ENCODE measurements around the gene DNHD1. TPM values are rescaled to one million over a fixed set of nuclear protein-coding genes. Genes with fewer than 3 reads are reported as not detected.
"Not testable (repeated sequence)": the region's sequence is repeated elsewhere in the genome, so short reads cannot be mapped to it uniquely, and the experiment has no call there.

The DNHD1 gene
- total and polyA plus RNA-seq, 2 experiments from 2014 or later: 3.6 to 9.6 TPM

- H3K4me3 Mint-ChIP-seq; H3K9me3 Mint-ChIP-seq; DNase-seq (ENCODE audit: low spot score); H3K4me3 ChIP-seq; ATAC-seq; H3K36me3 Mint-ChIP-seq (ENCODE audit: low read depth); H3K27me3 Mint-ChIP-seq (ENCODE audit: insufficient read depth, low read depth, poor library complexity); H3K4me2 ChIP-seq; H3K27me3 ChIP-seq (ENCODE audit: insufficient read depth); H3K27ac ChIP-seq (ENCODE audit: low read depth); H4K20me1 ChIP-seq (replicated peaks; ENCODE audit: insufficient read depth); H3K9me2 ChIP-seq (ENCODE audit: insufficient read depth); H2AFZ ChIP-seq; H3K27ac Mint-ChIP-seq; H3K4me1 Mint-ChIP-seq; H3K36me3 ChIP-seq (ENCODE audit: insufficient read depth); H3F3A ChIP-seq (replicated peaks; ENCODE audit: low read depth); H3K4me1 ChIP-seq (ENCODE audit: insufficient read depth); H3K79me2 ChIP-seq (replicated peaks; ENCODE audit: insufficient read depth): not testable (repeated sequence)
Observed at GRCh38 chr11:6521946-6522345, 24.9 kb downstream of the DNHD1 start.

- H3K9me3 Mint-ChIP-seq: no peaks in the 10 kb centered on the region
- H3K27ac ChIP-seq (ENCODE audit: low read depth): no peak overlapping the region
- H3K27me3 Mint-ChIP-seq (ENCODE audit: insufficient read depth, low read depth, poor library complexity): peaks cover 2% of the 10 kb centered on the region
- H3K27me3 ChIP-seq (ENCODE audit: insufficient read depth): no peaks in the 10 kb centered on the region
- no peak overlapping the region for H3K4me3 Mint-ChIP-seq
- ATAC-seq (no peak), DNase-seq (ENCODE audit: low spot score) (no peak)
- H3K79me2 ChIP-seq (replicated peaks; ENCODE audit: insufficient read depth): no peaks in the 10 kb centered on the region
- no peaks in the 10 kb centered on the region for H4K20me1 ChIP-seq (replicated peaks; ENCODE audit: insufficient read depth)
- no peaks in the 10 kb centered on the region; the same call in 1 of the 2 replicates for H3K36me3 ChIP-seq (ENCODE audit: insufficient read depth)
- H3F3A ChIP-seq (replicated peaks; ENCODE audit: low read depth): no peaks in the 10 kb centered on the region
- H3K9me2 ChIP-seq (ENCODE audit: insufficient read depth): no peaks in the 10 kb centered on the region
- TF ChIP-seq ETS1 (IDR thresholded peaks at IDR 0.05) (no peak), CREB1 (CRISPR knock-in tag; IDR thresholded peaks at IDR 0.05; ENCODE audit: low read depth) (no peak), CTCF (conservative IDR thresholded peaks at IDR 0.05; ENCODE audit: low read depth in 2 of 2) (no peak), NANOG (IDR thresholded peaks at IDR 0.05; ENCODE audit: borderline replicate concordance) (no peak)
- H3K4me1 Mint-ChIP-seq: no peaks in the 10 kb centered on the region
- no peaks in the 10 kb centered on the region for H3K36me3 Mint-ChIP-seq (ENCODE audit: low read depth)
- no peak overlapping the region for H3K4me3 ChIP-seq
- no peak overlapping the region for H2AFZ ChIP-seq
- H3K4me2 ChIP-seq: no peak overlapping the region
- no peaks in the 10 kb centered on the region for H3K4me1 ChIP-seq (ENCODE audit: insufficient read depth)
- no peak overlapping the region for H3K27ac Mint-ChIP-seq
Observed at GRCh38 chr11:6523253-6523652, 26.2 kb downstream of the DNHD1 start.

- no peak overlapping the region for H3K27ac ChIP-seq (ENCODE audit: low read depth)
- H2AFZ ChIP-seq: no peak overlapping the region
- H3K9me2 ChIP-seq (ENCODE audit: insufficient read depth): no peaks in the 10 kb centered on the region
- no peaks in the 10 kb centered on the region for H3K4me1 ChIP-seq (ENCODE audit: insufficient read depth)
- Mint-ChIP-seq H3K4me3 (no peak overlapping the region), H3K27ac (no peak overlapping the region), H3K9me3 (no peaks in the 10 kb centered on the region), H3K27me3 (ENCODE audit: insufficient read depth, low read depth, poor library complexity) (peaks cover 2% of the 10 kb centered on the region), H3K4me1 (no peaks in the 10 kb centered on the region), H3K36me3 (ENCODE audit: low read depth) (no peaks in the 10 kb centered on the region)
- no peaks in the 10 kb centered on the region for H3K27me3 ChIP-seq (ENCODE audit: insufficient read depth)
- H3F3A ChIP-seq (replicated peaks; ENCODE audit: low read depth): no peaks in the 10 kb centered on the region
- H3K4me2 ChIP-seq: no peak overlapping the region
- H4K20me1 ChIP-seq (replicated peaks; ENCODE audit: insufficient read depth): no peaks in the 10 kb centered on the region
- no peak for DNase-seq (ENCODE audit: low spot score)
- H3K4me3 ChIP-seq: no peak overlapping the region
- no peaks in the 10 kb centered on the region; the same call in 1 of the 2 replicates for H3K36me3 ChIP-seq (ENCODE audit: insufficient read depth)
- no peak for ATAC-seq
- no peaks in the 10 kb centered on the region for H3K79me2 ChIP-seq (replicated peaks; ENCODE audit: insufficient read depth)
- TF ChIP-seq ZNF331 (CRISPR knock-in tag; IDR thresholded peaks at IDR 0.05; ENCODE audit: low read depth) (no peak), REST (IDR thresholded peaks at IDR 0.05; ENCODE audit: unreplicated experiment) (no peak), JUNB (IDR thresholded peaks at IDR 0.05; ENCODE audit: unreplicated experiment) (no peak)
Observed at GRCh38 chr11:6526411-6527135, 29.5 kb downstream of the DNHD1 start.
